Ectodermal cell (in vitro differentiated cells): ENCODE measurements around the gene RARA.
A peak's percentile ranks its signal among the peaks of the same experiment; 100 is the strongest.

Experiments
- H3K27ac ChIP-seq: 2 replicates; pipeline ENCODE4 v1.7.0; 2013; ENCODE audit warnings: mild to moderate bottlenecking, low read depth, low read length; ENCODE audit not compliant: insufficient read depth, poor library complexity, severe bottlenecking
- H3K27me3 ChIP-seq: 2 replicates; pipeline ENCODE4 v1.7.0; 2013; ENCODE audit warnings: mild to moderate bottlenecking, low read length; ENCODE audit not compliant: insufficient read depth, control insufficient read depth, poor library complexity, severe bottlenecking
- H3K36me3 ChIP-seq: one replicate; pipeline ENCODE4 v1.7.0; 2013; ENCODE audit warnings: low read length; ENCODE audit not compliant: control insufficient read depth, insufficient read depth
- H3K4me1 ChIP-seq: one replicate; pipeline ENCODE4 v1.7.0; 2013; ENCODE audit warnings: low read length; ENCODE audit not compliant: control insufficient read depth, insufficient read depth
- H3K4me3 ChIP-seq: 2 replicates; pipeline ENCODE4 v1.7.0; 2013; ENCODE audit warnings: low read depth, low read length, control low read depth; ENCODE audit not compliant: insufficient read depth
- H3K9me3 ChIP-seq: 2 replicates; pipeline ENCODE4 v1.7.0; 2013; ENCODE audit warnings: mild to moderate bottlenecking, low read length, moderate library complexity; ENCODE audit not compliant: control insufficient read depth
- WGBS, 2 experiments: methylation state at CpG; one replicate each; pipeline ENCODE4 v1.1.7; 2013; ENCODE audit warnings: missing lambda C conversion rate in 2 of 2; 5-methylcytosine and 5-hydroxymethylcytosine counted together

RARA gene

GRCh38 chr17:40321961-40322357 is 13.0 kb downstream of the RARA start:
- H3K4me1 ChIP-seq: peaks cover 34% of the 10 kb centered on the region
- 65 to 75% methylated on average over 4 of the region's 4 CpGs for WGBS, 2 experiments

GRCh38 chr17:40322358-40323315 is 13.7 kb downstream of the RARA start:
- Histone ChIP-seq H3K4me1 (peaks cover 31% of the 10 kb centered on the region), H3K9me3 (no peaks in the 10 kb centered on the region), H3K4me3 (no peak overlapping the region), H3K27ac (peak overlapping the region; percentile 47), H3K36me3 (no peaks in the 10 kb centered on the region), H3K27me3 (peaks cover 14% of the 10 kb centered on the region)
- WGBS, 2 experiments: 66 to 69% methylated on average over 19 of the region's 19 CpGs

More at GRCh38 chr17:40321961-40322357, 13.0 kb downstream of the RARA start:
- no peak overlapping the region for H3K27ac ChIP-seq
- no peaks in the 10 kb centered on the region for H3K36me3 ChIP-seq
- no peaks in the 10 kb centered on the region for H3K9me3 ChIP-seq
- no peak overlapping the region for H3K4me3 ChIP-seq
- H3K27me3 ChIP-seq: peaks cover 20% of the 10 kb centered on the region

- H3K9me3 ChIP-seq: no peaks in the 10 kb centered on the region
- peaks cover 29% of the 10 kb centered on the region for H3K4me1 ChIP-seq
- WGBS, 2 experiments: 83 to 88% methylated on average over 10 of the region's 10 CpGs
- peak overlapping the region; percentile 47 for H3K27ac ChIP-seq
- H3K36me3 ChIP-seq: no peaks in the 10 kb centered on the region
- H3K4me3 ChIP-seq: no peak overlapping the region
- peaks cover 7% of the 10 kb centered on the region for H3K27me3 ChIP-seq
Observed at GRCh38 chr17:40323391-40324381, 14.7 kb downstream of the RARA start.

GRCh38 chr17:40325156-40326013 is 16.4 kb downstream of the RARA start:
- no peak overlapping the region for H3K4me3 ChIP-seq
- no peaks in the 10 kb centered on the region for H3K36me3 ChIP-seq
- WGBS, 2 experiments: 92 to 94% methylated on average over 12 of the region's 13 CpGs
- no peak overlapping the region for H3K27ac ChIP-seq
- no peaks in the 10 kb centered on the region for H3K27me3 ChIP-seq
- H3K9me3 ChIP-seq: no peaks in the 10 kb centered on the region
- peaks cover 17% of the 10 kb centered on the region for H3K4me1 ChIP-seq

GRCh38 chr17:40326014-40326831 is 17.2 kb downstream of the RARA start:
- Histone ChIP-seq H3K4me3 (no peak overlapping the region), H3K27ac (no peak overlapping the region), H3K27me3 (no peaks in the 10 kb centered on the region), H3K36me3 (no peaks in the 10 kb centered on the region), H3K9me3 (no peaks in the 10 kb centered on the region), H3K4me1 (peaks cover 8% of the 10 kb centered on the region)
- WGBS, 2 experiments: 90 to 91% methylated on average over 16 of the region's 17 CpGs

GRCh38 chr17:40326832-40327199 is 17.8 kb downstream of the RARA start:
- H3K9me3 ChIP-seq: no peaks in the 10 kb centered on the region
- H3K4me3 ChIP-seq: no peak overlapping the region
- H3K36me3 ChIP-seq: no peaks in the 10 kb centered on the region
- 79 to 84% methylated on average over 1 of the region's 1 CpG for WGBS, 2 experiments
- no peaks in the 10 kb centered on the region for H3K27me3 ChIP-seq
- peaks cover 3% of the 10 kb centered on the region for H3K4me1 ChIP-seq
- no peak overlapping the region for H3K27ac ChIP-seq

GRCh38 chr17:40327244-40327729 is 18.3 kb downstream of the RARA start:
- WGBS, 2 experiments: 92 to 94% methylated on average over 4 of the region's 4 CpGs
- no peak overlapping the region for H3K4me3 ChIP-seq
- H3K36me3 ChIP-seq: no peaks in the 10 kb centered on the region
- H3K9me3 ChIP-seq: no peaks in the 10 kb centered on the region
- no peak overlapping the region for H3K27ac ChIP-seq
- no peaks in the 10 kb centered on the region for H3K4me1 ChIP-seq
- H3K27me3 ChIP-seq: no peaks in the 10 kb centered on the region

GRCh38 chr17:40327735-40328385 is 18.9 kb downstream of the RARA start:
- H3K4me3 ChIP-seq: no peak overlapping the region
- H3K27me3 ChIP-seq: no peaks in the 10 kb centered on the region
- H3K9me3 ChIP-seq: no peaks in the 10 kb centered on the region
- no peaks in the 10 kb centered on the region for H3K36me3 ChIP-seq
- no peaks in the 10 kb centered on the region for H3K4me1 ChIP-seq
- H3K27ac ChIP-seq: no peak overlapping the region
- WGBS, 2 experiments: 79 to 81% methylated on average over 3 of the region's 3 CpGs
